ENCODE data around the gene FBXL17.

Gene FBXL17

GRCh38 chr5:108312258-108312657 is 69.6 kb downstream of the FBXL17 start:
- no peaks in the 10 kb centered on the region for H3K36me3 ChIP-seq (ENCODE audit: insufficient read depth, low read length)
- no peak overlapping the region for H3K4me2 ChIP-seq (ENCODE audit: low read depth, low read length, poor library complexity, severe bottlenecking)
- no peaks in the 10 kb centered on the region for H3K79me2 ChIP-seq (ENCODE audit: insufficient read depth, low read length)
- no peaks in the 10 kb centered on the region for H3K9me2 ChIP-seq (replicated peaks; ENCODE audit: low read depth, low read length)
- no peaks in the 10 kb centered on the region for H3K27me3 ChIP-seq (ENCODE audit: insufficient read depth, low read length, poor library complexity, severe bottlenecking)
- no peak overlapping the region for H2AFZ ChIP-seq (ENCODE audit: low read length)
- TF ChIP-seq EZH2phosphoT487 (IDR thresholded peaks at IDR 0.05; ENCODE audit: borderline replicate concordance) (no peak), CTCF (conservative IDR thresholded peaks at IDR 0.05; ENCODE audit: low read length) (no peak)
- no peaks in the 10 kb centered on the region for H4K20me1 ChIP-seq (ENCODE audit: insufficient read depth, low read length, poor library complexity, severe bottlenecking)
- no peaks in the 10 kb centered on the region for H3F3A ChIP-seq (ENCODE audit: low read depth)
- no peak overlapping the region for H3K4me3 ChIP-seq (ENCODE audit: low read length, poor library complexity, severe bottlenecking)
- H3K9ac ChIP-seq (ENCODE audit: low read depth, low read length, poor library complexity, severe bottlenecking) = no peak overlapping the region
- no peaks in the 10 kb centered on the region for H3K4me1 ChIP-seq (ENCODE audit: insufficient read depth, low read length, poor library complexity, severe bottlenecking)
- H3K9me3 ChIP-seq (ENCODE audit: insufficient read depth, low read depth, low read length) = no peaks in the 10 kb centered on the region

GRCh38 chr5:108311682-108312081 is 70.2 kb downstream of the FBXL17 start:
- H3K4me2 ChIP-seq (ENCODE audit: low read depth, low read length, poor library complexity, severe bottlenecking) = no peak overlapping the region
- no peaks in the 10 kb centered on the region for H3K9me3 ChIP-seq (ENCODE audit: insufficient read depth, low read depth, low read length)
- H3F3A ChIP-seq (ENCODE audit: low read depth) = no peaks in the 10 kb centered on the region
- no peaks in the 10 kb centered on the region for H3K27me3 ChIP-seq (ENCODE audit: insufficient read depth, low read length, poor library complexity, severe bottlenecking)
- TF ChIP-seq EZH2phosphoT487 (IDR thresholded peaks at IDR 0.05; ENCODE audit: borderline replicate concordance) (no peak), CTCF (conservative IDR thresholded peaks at IDR 0.05; ENCODE audit: low read length) (no peak)
- no peaks in the 10 kb centered on the region for H3K79me2 ChIP-seq (ENCODE audit: insufficient read depth, low read length)
- H4K20me1 ChIP-seq (ENCODE audit: insufficient read depth, low read length, poor library complexity, severe bottlenecking) = no peaks in the 10 kb centered on the region
- no peaks in the 10 kb centered on the region for H3K4me1 ChIP-seq (ENCODE audit: insufficient read depth, low read length, poor library complexity, severe bottlenecking)
- no peaks in the 10 kb centered on the region for H3K9me2 ChIP-seq (replicated peaks; ENCODE audit: low read depth, low read length)
- no peaks in the 10 kb centered on the region for H3K36me3 ChIP-seq (ENCODE audit: insufficient read depth, low read length)
- no peak overlapping the region for H2AFZ ChIP-seq (ENCODE audit: low read length)
- no peak overlapping the region for H3K9ac ChIP-seq (ENCODE audit: low read depth, low read length, poor library complexity, severe bottlenecking)
- H3K4me3 ChIP-seq (ENCODE audit: low read length, poor library complexity, severe bottlenecking) = no peak overlapping the region

- H3K9me2 ChIP-seq (replicated peaks; ENCODE audit: low read depth, low read length) = no peaks in the 10 kb centered on the region
- no peaks in the 10 kb centered on the region for H3K9me3 ChIP-seq (ENCODE audit: insufficient read depth, low read depth, low read length)
- H3K9ac ChIP-seq (ENCODE audit: low read depth, low read length, poor library complexity, severe bottlenecking) = no peak overlapping the region
- no peak overlapping the region for H2AFZ ChIP-seq (ENCODE audit: low read length)
- no peaks in the 10 kb centered on the region for H4K20me1 ChIP-seq (ENCODE audit: insufficient read depth, low read length, poor library complexity, severe bottlenecking)
- TF ChIP-seq EZH2phosphoT487 (IDR thresholded peaks at IDR 0.05; ENCODE audit: borderline replicate concordance) = no peak
- no peaks in the 10 kb centered on the region for H3K36me3 ChIP-seq (ENCODE audit: insufficient read depth, low read length)
- no peaks in the 10 kb centered on the region for H3K79me2 ChIP-seq (ENCODE audit: insufficient read depth, low read length)
- H3F3A ChIP-seq (ENCODE audit: low read depth) = no peaks in the 10 kb centered on the region
- no peak overlapping the region for H3K4me2 ChIP-seq (ENCODE audit: low read depth, low read length, poor library complexity, severe bottlenecking)
- no peak overlapping the region for H3K4me3 ChIP-seq (ENCODE audit: low read length, poor library complexity, severe bottlenecking)
- H3K27me3 ChIP-seq (ENCODE audit: insufficient read depth, low read length, poor library complexity, severe bottlenecking) = no peaks in the 10 kb centered on the region
- H3K4me1 ChIP-seq (ENCODE audit: insufficient read depth, low read length, poor library complexity, severe bottlenecking) = no peaks in the 10 kb centered on the region
Measured at GRCh38 chr5:108303611-108304010, 78.3 kb downstream of the FBXL17 start.

GRCh38 chr5:108303086-108303485 is 78.8 kb downstream of the FBXL17 start:
- Histone ChIP-seq H3K27me3 (ENCODE audit: insufficient read depth, low read length, poor library complexity, severe bottlenecking) (no peaks in the 10 kb centered on the region), H3K9me3 (ENCODE audit: insufficient read depth, low read depth, low read length) (no peaks in the 10 kb centered on the region), H3K4me1 (ENCODE audit: insufficient read depth, low read length, poor library complexity, severe bottlenecking) (no peaks in the 10 kb centered on the region), H3K79me2 (ENCODE audit: insufficient read depth, low read length) (no peaks in the 10 kb centered on the region), H3K4me2 (ENCODE audit: low read depth, low read length, poor library complexity, severe bottlenecking) (no peak overlapping the region), H3K9ac (ENCODE audit: low read depth, low read length, poor library complexity, severe bottlenecking) (no peak overlapping the region), H3K36me3 (ENCODE audit: insufficient read depth, low read length) (no peaks in the 10 kb centered on the region), H4K20me1 (ENCODE audit: insufficient read depth, low read length, poor library complexity, severe bottlenecking) (no peaks in the 10 kb centered on the region), H3K4me3 (ENCODE audit: low read length, poor library complexity, severe bottlenecking) (no peak overlapping the region), H3K9me2 (replicated peaks; ENCODE audit: low read depth, low read length) (no peaks in the 10 kb centered on the region), H3F3A (ENCODE audit: low read depth) (no peaks in the 10 kb centered on the region), H2AFZ (ENCODE audit: low read length) (no peak overlapping the region)
- TF ChIP-seq EZH2phosphoT487 (IDR thresholded peaks at IDR 0.05; ENCODE audit: borderline replicate concordance) (no peak), CTCF (conservative IDR thresholded peaks at IDR 0.05; ENCODE audit: low read length) (no peak)
